Right hindlimb (tissue), 1 donor: ENCODE data around the gene HS6ST2.

Source experiments
- DNase-seq: peaks from one replicate; pipeline ENCODE4 v3.0.0-alpha.2; 2018

The HS6ST2 gene

GRCh38 chrX:132842460-132843238, 115.8 kb downstream of the HS6ST2 start:
- DNase-seq = no peak

- peak; percentile 23 for DNase-seq
Measured at GRCh38 chrX:132837967-132838366, 120.5 kb downstream of the HS6ST2 start.

- DNase-seq = peak; percentile 23
Measured at GRCh38 chrX:132837126-132837525, 121.3 kb downstream of the HS6ST2 start.

GRCh38 chrX:132836471-132836870, 122.0 kb downstream of the HS6ST2 start:
- DNase-seq = no peak

GRCh38 chrX:132834741-132835140, 123.7 kb downstream of the HS6ST2 start:
- no peak for DNase-seq

GRCh38 chrX:132834109-132834508, 124.3 kb downstream of the HS6ST2 start:
- no peak for DNase-seq

GRCh38 chrX:132833373-132833772, 125.1 kb downstream of the HS6ST2 start:
- no peak for DNase-seq

- DNase-seq = peak; percentile 47
Measured at GRCh38 chrX:132831336-132831973, 127.0 kb downstream of the HS6ST2 start.

GRCh38 chrX:132822634-132823012, 135.8 kb downstream of the HS6ST2 start:
- no peak for DNase-seq

- DNase-seq = no peak
Measured at GRCh38 chrX:132821974-132822633, 136.3 kb downstream of the HS6ST2 start.

- no peak for DNase-seq
Measured at GRCh38 chrX:132820675-132821074, 137.8 kb downstream of the HS6ST2 start.

- no peak for DNase-seq
Measured at GRCh38 chrX:132819711-132820264, 138.6 kb downstream of the HS6ST2 start.

- no peak for DNase-seq
Measured at GRCh38 chrX:132818638-132819037, 139.8 kb downstream of the HS6ST2 start.

- DNase-seq = no peak
Measured at GRCh38 chrX:132815643-132816042, 142.8 kb downstream of the HS6ST2 start.

GRCh38 chrX:132810964-132811712, 147.3 kb downstream of the HS6ST2 start:
- no peak for DNase-seq

GRCh38 chrX:132810488-132810887, 147.9 kb downstream of the HS6ST2 start:
- DNase-seq = no peak

GRCh38 chrX:132809581-132809980, 148.8 kb downstream of the HS6ST2 start:
- no peak for DNase-seq

GRCh38 chrX:132807411-132808030, 150.9 kb downstream of the HS6ST2 start:
- no peak for DNase-seq

- DNase-seq = no peak
Measured at GRCh38 chrX:132802033-132802432, 156.4 kb downstream of the HS6ST2 start.

GRCh38 chrX:132795181-132795580, 163.2 kb downstream of the HS6ST2 start:
- DNase-seq = no peak

- no peak for DNase-seq
Measured at GRCh38 chrX:132791714-132792113, 166.7 kb downstream of the HS6ST2 start.

GRCh38 chrX:132790329-132790728, 168.1 kb downstream of the HS6ST2 start:
- no peak for DNase-seq
